SK-N-SH treated with all-trans-retinoic acid at 6 μM for 48 hours (cell line): Measurements from ENCODE around the gene UNC13B.
"Not testable (repeated sequence)": the region's sequence is repeated elsewhere in the genome, so short reads cannot be mapped to it uniquely, and the experiment has no call there.

ENCODE experiments used
- ATAC-seq: fragments of 200-7000 bp; cut with Tn5 transposase; 3 replicates; pipeline ENCODE4 v1.9.1; 2020; ENCODE audit warnings: mild to moderate bottlenecking, moderate library complexity
- ARNTL ChIP-seq: fragments of 450-650 bp; formaldehyde crosslinking; IDR thresholded peaks from 2 replicates; pipeline ENCODE4 v1.5.0; 2020; ENCODE audit warnings: low read depth, mild to moderate bottlenecking, moderate library complexity, borderline replicate concordance
- BACH2 ChIP-seq: fragments of 250-450 bp; sonication (Bioruptor Pico); IDR thresholded peaks from 2 replicates; pipeline ENCODE4 v1.9.0; 2021; ENCODE audit warnings: mild to moderate bottlenecking, borderline replicate concordance
- CREB5 ChIP-seq: fragments of 250-450 bp; sonication (Bioruptor Pico); IDR thresholded peaks from 2 replicates; pipeline ENCODE4 v1.5.1; 2020; ENCODE audit warnings: low read depth, mild to moderate bottlenecking, moderate library complexity
- CSDC2 ChIP-seq: fragments of 250-450 bp; sonication (Bioruptor Pico); IDR thresholded peaks from 2 replicates; pipeline ENCODE4 v1.5.0; 2020; ENCODE audit warnings: mild to moderate bottlenecking, moderate library complexity
- CSRNP3 ChIP-seq: fragments of 250-450 bp; sonication (Bioruptor Pico); IDR thresholded peaks from 2 replicates; pipeline ENCODE4 v1.5.1; 2021; ENCODE audit warnings: mild to moderate bottlenecking, moderate library complexity
- GLIS3 ChIP-seq: fragments of 250-450 bp; sonication (Bioruptor Pico); IDR thresholded peaks from 2 replicates; pipeline ENCODE4 v1.5.0; 2020; ENCODE audit warnings: mild to moderate bottlenecking, moderate library complexity
- ISL1 ChIP-seq: fragments of 250-450 bp; sonication (Bioruptor Pico); IDR thresholded peaks from 2 replicates; pipeline ENCODE4 v2.1.2; 2022; ENCODE audit warnings: mild to moderate bottlenecking, moderate library complexity
- OSR1 ChIP-seq: fragments of 250-450 bp; sonication (Bioruptor Pico); IDR thresholded peaks from 2 replicates; pipeline ENCODE4 v1.8.0; 2022; ENCODE audit warnings: moderate library complexity, mild to moderate bottlenecking, inconsistent platforms
- PATZ1 ChIP-seq: fragments of 250-450 bp; sonication (Bioruptor Pico); IDR thresholded peaks from 2 replicates; pipeline ENCODE4 v1.8.0; 2020; ENCODE audit warnings: mild to moderate bottlenecking, moderate library complexity, borderline replicate concordance
- PPARA ChIP-seq: fragments of 250-450 bp; sonication (Bioruptor Pico); IDR thresholded peaks from 2 replicates; pipeline ENCODE4 v1.5.0; 2020; ENCODE audit warnings: mild to moderate bottlenecking, borderline replicate concordance
- RARB ChIP-seq: fragments of 250-450 bp; sonication (Bioruptor Pico); IDR thresholded peaks from 2 replicates; pipeline ENCODE4 v1.8.0; 2021; ENCODE audit warnings: mild to moderate bottlenecking, moderate library complexity
- SNAI2 ChIP-seq: fragments of 250-450 bp; sonication (Bioruptor Pico); IDR thresholded peaks from 2 replicates; pipeline ENCODE4 v1.5.0; 2020; ENCODE audit warnings: mild to moderate bottlenecking, moderate library complexity
- TCF4 ChIP-seq: fragments of 250-450 bp; sonication (Bioruptor Pico); IDR thresholded peaks from 2 replicates; pipeline ENCODE4 v1.8.0; 2021; ENCODE audit warnings: mild to moderate bottlenecking, moderate library complexity, borderline replicate concordance
- TOX ChIP-seq: fragments of 250-450 bp; sonication (Bioruptor Pico); IDR thresholded peaks from 2 replicates; pipeline ENCODE4 v1.8.0; 2021; ENCODE audit warnings: mild to moderate bottlenecking, moderate library complexity, borderline replicate concordance
- TSHZ2 ChIP-seq: fragments of 250-450 bp; sonication (Bioruptor Pico); IDR thresholded peaks from 2 replicates; pipeline ENCODE4 v1.5.0; 2020; ENCODE audit warnings: mild to moderate bottlenecking, moderate library complexity
- ZC3H10 ChIP-seq: fragments of 250-450 bp; sonication (Bioruptor Pico); IDR thresholded peaks from 2 replicates; pipeline ENCODE4 v1.5.1; 2021; ENCODE audit warnings: mild to moderate bottlenecking, moderate library complexity
- ZFP3 ChIP-seq: fragments of 250-450 bp; sonication (Bioruptor Pico); IDR thresholded peaks from 2 replicates; pipeline ENCODE4 v1.5.0; 2020; ENCODE audit warnings: mild to moderate bottlenecking, moderate library complexity
- ZFP30 ChIP-seq: fragments of 450-650 bp; formaldehyde crosslinking; IDR thresholded peaks from 2 replicates; pipeline ENCODE4 v1.5.0; 2022; ENCODE audit warnings: mild to moderate bottlenecking, moderate library complexity
- ZNF70 ChIP-seq: fragments of 450-650 bp; formaldehyde crosslinking; IDR thresholded peaks from 2 replicates; pipeline ENCODE4 v1.5.0; 2020; ENCODE audit warnings: mild to moderate bottlenecking, moderate library complexity
- ZNF8 ChIP-seq: fragments of 450-650 bp; formaldehyde crosslinking; IDR thresholded peaks from 2 replicates; pipeline ENCODE4 v1.5.0; 2020; ENCODE audit warnings: mild to moderate bottlenecking, moderate library complexity

The UNC13B gene

GRCh38 chr9:35152926-35153325, 8.9 kb upstream of the UNC13B start:
- no peak for ATAC-seq
- TF ChIP-seq TCF4 (no peak), ZNF70 (CRISPR knock-in tag) (no peak), ZFP3 (CRISPR knock-in tag) (no peak), OSR1 (CRISPR knock-in tag) (no peak), CSDC2 (no peak), TOX (CRISPR knock-in tag) (no peak), SNAI2 (CRISPR knock-in tag) (no peak), PATZ1 (CRISPR knock-in tag) (no peak), ISL1 (no peak)

- ATAC-seq: no peak
- no peak for TF ChIP-seq ZFP30 (CRISPR knock-in tag)
Observed at GRCh38 chr9:35156781-35157180, 5.0 kb upstream of the UNC13B start.

GRCh38 chr9:35157836-35158235, 4.0 kb upstream of the UNC13B start:
- ATAC-seq: not testable (repeated sequence)

GRCh38 chr9:35158501-35159280, 3.1 kb upstream of the UNC13B start:
- ATAC-seq: no peak
- TF ChIP-seq ISL1: no peak
- TF ChIP-seq GLIS3 (CRISPR knock-in tag): no peak
- no peak for TF ChIP-seq RARB
- TF ChIP-seq ZNF70 (CRISPR knock-in tag): no peak
- TF ChIP-seq BACH2 (CRISPR knock-in tag): no peak

GRCh38 chr9:35162605-35163315, 951 bp downstream of the UNC13B start:
- TF ChIP-seq SNAI2 (CRISPR knock-in tag) (no peak), OSR1 (CRISPR knock-in tag) (no peak), ZFP30 (CRISPR knock-in tag) (no peak)
- TF ChIP-seq, all 23 proteins: peak for 0
- no peak; the same call in 2 of the 3 replicates for ATAC-seq

GRCh38 chr9:35163413-35163812, 1.6 kb downstream of the UNC13B start:
- no peak for TF ChIP-seq CSDC2
- TF ChIP-seq CSRNP3 (CRISPR knock-in tag): no peak
- TF ChIP-seq OSR1 (CRISPR knock-in tag): no peak
- no peak for TF ChIP-seq ISL1
- no peak for TF ChIP-seq CREB5 (CRISPR knock-in tag)
- no peak for TF ChIP-seq PATZ1 (CRISPR knock-in tag)
- TF ChIP-seq GLIS3 (CRISPR knock-in tag): no peak
- no peak for TF ChIP-seq RARB
- TF ChIP-seq ZC3H10 (CRISPR knock-in tag): no peak
- no peak for TF ChIP-seq ARNTL (CRISPR knock-in tag)
- TF ChIP-seq ZFP30 (CRISPR knock-in tag): no peak
- no peak for TF ChIP-seq ZNF8 (CRISPR knock-in tag)
- TF ChIP-seq TSHZ2 (CRISPR knock-in tag): no peak
- no peak for TF ChIP-seq PPARA
- TF ChIP-seq TCF4: no peak
- no peak for ATAC-seq
